AG09309 (cell line): ENCODE measurements around the gene ANKRD65.

Source experiments
- DNase-seq: peaks from one replicate; pipeline ENCODE4 v3.0.0-alpha.2; 2010; ENCODE audit warnings: low read depth
- H3K4me3 ChIP-seq: 2 replicates; pipeline ENCODE4 v1.5.1; 2011; ENCODE audit warnings: mild to moderate bottlenecking, low read depth, low read length, moderate library complexity; ENCODE audit not compliant: control insufficient read depth
- TF ChIP-seq, protein P1 (sequence below): IDR thresholded peaks from 2 replicates; pipeline ENCODE4 v1.5.1; 2011; ENCODE audit warnings: mild to moderate bottlenecking, low read depth, low read length, inconsistent platforms; ENCODE audit not compliant: insufficient read depth, control insufficient read depth; ENCODE audit errors: missing control alignments

Gene ANKRD65

DNA sequence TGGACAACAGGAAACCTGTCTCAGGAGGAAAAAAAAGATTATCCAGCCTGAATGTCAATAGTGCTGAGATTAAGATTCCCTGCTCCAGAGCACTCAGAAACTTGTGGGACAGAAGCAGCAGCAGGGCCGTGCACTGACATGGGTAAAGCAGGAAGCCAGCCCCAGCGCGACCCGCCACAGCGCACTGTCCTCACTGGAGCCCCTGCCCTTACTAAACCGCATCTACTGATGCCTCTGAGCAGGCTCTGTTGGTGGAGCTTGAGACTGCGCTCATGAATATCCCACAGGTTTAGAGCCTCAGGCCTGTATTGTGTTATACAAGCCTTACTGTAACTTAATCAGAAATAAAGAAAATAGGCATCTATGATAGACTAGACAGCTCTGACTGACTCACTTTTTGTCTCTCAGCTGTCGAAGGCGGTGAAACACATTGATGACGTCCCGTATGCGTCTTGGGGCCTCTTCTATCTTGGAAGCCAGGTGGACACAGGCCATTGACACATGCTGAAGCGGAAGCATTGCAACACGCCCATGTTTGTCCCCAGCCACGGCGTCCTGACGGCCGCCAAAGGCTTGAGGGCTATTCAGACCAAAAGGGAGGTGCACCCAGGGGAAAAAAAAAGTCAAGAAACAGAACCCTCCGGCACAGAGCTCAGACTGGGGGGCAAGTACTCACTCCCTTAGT lies 23.1 kb downstream of the ANKRD65 start:
- H3K4me3 ChIP-seq: peak overlapping the region; percentile 87
- no peak for DNase-seq

DNA sequence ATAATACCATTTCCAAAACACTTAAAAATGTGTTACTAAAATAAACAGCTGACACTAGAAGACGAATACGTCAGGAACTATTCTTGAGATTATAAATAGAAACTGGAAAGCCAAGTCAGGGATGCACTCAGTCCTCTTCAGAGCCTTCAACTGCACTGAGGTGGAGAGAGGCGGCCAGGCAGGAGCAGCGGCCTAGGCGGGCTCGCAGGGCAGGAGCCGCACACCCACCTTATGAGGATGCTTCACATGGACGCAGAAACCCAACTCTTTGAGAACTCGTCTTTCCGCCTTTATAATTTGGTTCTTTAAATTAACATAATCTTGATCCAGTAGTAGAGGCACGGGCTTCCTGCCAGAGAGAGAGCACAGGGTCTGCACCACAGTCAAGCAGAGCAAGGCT lies 25.9 kb downstream of the ANKRD65 start:
- DNase-seq: no peak
- H3K4me3 ChIP-seq: no peak overlapping the region
- TF ChIP-seq, protein P1, sequence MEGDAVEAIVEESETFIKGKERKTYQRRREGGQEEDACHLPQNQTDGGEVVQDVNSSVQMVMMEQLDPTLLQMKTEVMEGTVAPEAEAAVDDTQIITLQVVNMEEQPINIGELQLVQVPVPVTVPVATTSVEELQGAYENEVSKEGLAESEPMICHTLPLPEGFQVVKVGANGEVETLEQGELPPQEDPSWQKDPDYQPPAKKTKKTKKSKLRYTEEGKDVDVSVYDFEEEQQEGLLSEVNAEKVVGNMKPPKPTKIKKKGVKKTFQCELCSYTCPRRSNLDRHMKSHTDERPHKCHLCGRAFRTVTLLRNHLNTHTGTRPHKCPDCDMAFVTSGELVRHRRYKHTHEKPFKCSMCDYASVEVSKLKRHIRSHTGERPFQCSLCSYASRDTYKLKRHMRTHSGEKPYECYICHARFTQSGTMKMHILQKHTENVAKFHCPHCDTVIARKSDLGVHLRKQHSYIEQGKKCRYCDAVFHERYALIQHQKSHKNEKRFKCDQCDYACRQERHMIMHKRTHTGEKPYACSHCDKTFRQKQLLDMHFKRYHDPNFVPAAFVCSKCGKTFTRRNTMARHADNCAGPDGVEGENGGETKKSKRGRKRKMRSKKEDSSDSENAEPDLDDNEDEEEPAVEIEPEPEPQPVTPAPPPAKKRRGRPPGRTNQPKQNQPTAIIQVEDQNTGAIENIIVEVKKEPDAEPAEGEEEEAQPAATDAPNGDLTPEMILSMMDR: no peak

More for the DNA sequence above, 23.1 kb downstream of the ANKRD65 start:
- TF ChIP-seq, protein P1: no peak

DNA sequence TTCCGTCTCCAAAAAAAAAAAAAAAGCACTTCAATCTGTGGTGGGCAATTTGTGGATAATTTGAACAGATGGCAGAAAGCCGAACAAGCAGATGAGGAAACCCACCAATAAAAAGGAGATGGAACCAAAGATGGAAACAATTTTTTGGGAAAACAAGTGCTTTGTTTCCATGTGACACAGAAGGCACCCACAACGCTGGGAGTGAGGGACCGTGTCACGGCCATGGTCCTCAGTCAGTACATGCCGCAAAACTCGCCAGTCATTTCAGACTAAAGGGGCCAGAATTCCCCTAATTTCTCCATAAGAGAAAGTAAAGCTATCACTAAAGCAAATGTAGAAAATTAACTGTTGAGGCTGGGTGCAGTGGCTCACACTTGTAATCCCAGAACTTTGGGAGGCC lies 27.0 kb downstream of the ANKRD65 start:
- no peak for DNase-seq
- no peak overlapping the region for H3K4me3 ChIP-seq
- TF ChIP-seq, protein P1: no peak

DNA sequence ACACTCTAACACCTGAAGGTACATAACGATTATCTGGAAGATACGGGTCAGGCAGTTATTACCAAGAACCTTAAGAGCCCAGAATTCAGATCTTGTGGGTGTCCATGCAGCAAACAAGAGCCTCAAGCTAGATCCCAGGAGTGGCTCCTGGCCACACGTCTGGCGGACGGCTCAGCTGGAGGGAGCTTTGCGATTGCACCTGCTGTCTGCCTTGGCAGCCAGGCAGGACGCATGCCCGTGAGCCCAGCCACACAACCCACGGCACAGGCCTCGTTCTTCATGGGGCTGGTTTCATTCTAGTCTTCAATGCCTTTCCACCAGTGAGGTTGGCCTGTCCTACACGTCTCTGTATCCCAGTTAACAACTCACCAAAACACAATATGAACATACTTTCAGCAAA lies 27.6 kb downstream of the ANKRD65 start:
- TF ChIP-seq, protein P1: no peak

DNA sequence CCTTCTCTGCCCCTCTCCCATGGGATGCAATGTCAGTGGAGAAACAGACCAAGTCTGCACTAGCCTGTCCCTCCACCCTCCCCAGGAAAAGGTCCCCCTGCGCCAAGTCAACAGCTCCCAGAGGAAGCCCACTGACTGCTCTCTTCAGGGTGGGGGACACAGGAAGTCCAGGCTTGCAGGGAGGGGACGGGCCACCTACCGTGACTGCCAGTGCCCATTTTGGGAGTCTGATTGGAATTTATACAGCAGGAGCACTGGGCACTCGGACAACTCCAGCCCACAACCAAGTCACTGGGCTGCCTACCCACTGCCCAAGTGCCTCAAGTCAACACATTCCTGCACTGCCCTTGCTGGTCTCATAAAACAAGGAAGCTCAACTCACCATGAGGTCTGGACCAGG lies 28.1 kb downstream of the ANKRD65 start:
- TF ChIP-seq, protein P1: no peak
- no peak for DNase-seq
- no peak overlapping the region for H3K4me3 ChIP-seq

More for the DNA sequence above, 27.6 kb downstream of the ANKRD65 start:
- H3K4me3 ChIP-seq: no peak overlapping the region
- no peak for DNase-seq

DNA sequence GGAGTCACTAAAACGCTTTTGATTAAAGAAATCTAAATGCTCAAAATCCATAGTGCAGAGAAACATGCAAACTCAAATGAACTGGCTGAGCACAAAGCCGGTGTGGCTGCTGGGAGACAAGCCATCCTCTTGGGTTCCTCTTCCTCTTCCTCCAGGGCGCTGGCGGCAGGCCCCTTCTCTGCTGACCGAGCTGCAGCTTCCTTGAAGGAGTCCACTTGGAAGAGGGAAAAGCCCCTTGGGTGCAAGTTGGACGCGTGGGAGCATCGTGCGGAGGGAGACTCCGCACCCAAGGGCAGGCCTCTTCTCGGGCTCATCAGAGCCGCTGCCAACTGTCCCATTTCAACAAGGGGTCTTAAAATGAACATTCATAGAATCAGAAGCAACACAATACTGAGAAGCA lies 29.9 kb downstream of the ANKRD65 start:
- no peak overlapping the region for H3K4me3 ChIP-seq
- TF ChIP-seq, protein P1: no peak

More for the DNA sequence above, 29.9 kb downstream of the ANKRD65 start:
- DNase-seq: no peak
